Suprapubic skin (tissue), 4 donors: ENCODE measurements around the gene FBXO36. TPM values are rescaled to one million over a fixed set of nuclear protein-coding genes. Genes with fewer than 3 reads are reported as not detected.
A peak's percentile ranks its signal among the peaks of the same experiment; 100 is the strongest.
"Not testable (repeated sequence)": the region's sequence is repeated elsewhere in the genome, so short reads cannot be mapped to it uniquely, and the experiment has no call there.

Experiments used
- DNase-seq, 2 donors: peaks; one replicate each; pipeline ENCODE4 v3.0.0-alpha.2; 2019; ENCODE audit warnings: low spot score in 2 of 2
- H3K27ac ChIP-seq: fragments of 200-600 bp; sonication (generic); one replicate; pipeline ENCODE4 v1.5.1; 2019
- H3K27me3 ChIP-seq: fragments of 200-600 bp; sonication (generic); one replicate; pipeline ENCODE4 v1.5.1; 2019
- H3K36me3 ChIP-seq: fragments of 200-600 bp; sonication (generic); one replicate; pipeline ENCODE4 v1.5.1; 2019
- H3K4me1 ChIP-seq: fragments of 200-600 bp; sonication (generic); one replicate; pipeline ENCODE4 v1.5.1; 2019
- H3K4me3 ChIP-seq: fragments of 200-600 bp; sonication (generic); one replicate; pipeline ENCODE4 v1.5.1; 2019; ENCODE audit warnings: mild to moderate bottlenecking
- H3K9me3 ChIP-seq: fragments of 200-600 bp; sonication (generic); one replicate; pipeline ENCODE4 v1.5.1; 2019
- CTCF ChIP-seq, 2 donors: fragments of 200-600 bp in 1 of 2; fragments of 450-650 bp in 1 of 2; sonication (generic) in 1 of 2; IDR thresholded peaks; one replicate each; pipeline ENCODE4 v1.5.1; 2016 to 2019; ENCODE audit warnings: antibody characterized with exemption in 2 of 2, mild to moderate bottlenecking in 1 of 2, moderate library complexity in 1 of 2
- EP300 ChIP-seq: sonication (generic); formaldehyde crosslinking; IDR thresholded peaks from one replicate; pipeline ENCODE4 v1.6.1; 2017; ENCODE audit warnings: antibody characterized with exemption
- POLR2A ChIP-seq, 2 donors: fragments of 450-650 bp; IDR thresholded peaks; one replicate each; pipeline ENCODE4 v1.6.1; 2017; ENCODE audit warnings: antibody characterized with exemption in 2 of 2, mild to moderate bottlenecking in 2 of 2, moderate library complexity in 2 of 2
- POLR2AphosphoS5 ChIP-seq, 3 donors: sonication (generic); formaldehyde crosslinking; IDR thresholded peaks; one replicate each; pipeline ENCODE4 v1.6.1; 2017; ENCODE audit warnings: antibody characterized with exemption in 3 of 3
- WGBS: methylation state at CpG from one replicate; pipeline ENCODE4 v1.1.5; 2018; 5-methylcytosine and 5-hydroxymethylcytosine counted together
- total RNA-seq, 4 donors: library from RNA; depleted of rRNA; stranded (reverse); fragments of >200 nt; gene quantifications; one replicate each; pipeline ENCODE4 v1.1.0, GENCODE V29; 2016

FBXO36 gene
- total RNA-seq, 4 donors from 2014 or later, result 4.5 to 8.4 (median 5.9) TPM

DNA sequence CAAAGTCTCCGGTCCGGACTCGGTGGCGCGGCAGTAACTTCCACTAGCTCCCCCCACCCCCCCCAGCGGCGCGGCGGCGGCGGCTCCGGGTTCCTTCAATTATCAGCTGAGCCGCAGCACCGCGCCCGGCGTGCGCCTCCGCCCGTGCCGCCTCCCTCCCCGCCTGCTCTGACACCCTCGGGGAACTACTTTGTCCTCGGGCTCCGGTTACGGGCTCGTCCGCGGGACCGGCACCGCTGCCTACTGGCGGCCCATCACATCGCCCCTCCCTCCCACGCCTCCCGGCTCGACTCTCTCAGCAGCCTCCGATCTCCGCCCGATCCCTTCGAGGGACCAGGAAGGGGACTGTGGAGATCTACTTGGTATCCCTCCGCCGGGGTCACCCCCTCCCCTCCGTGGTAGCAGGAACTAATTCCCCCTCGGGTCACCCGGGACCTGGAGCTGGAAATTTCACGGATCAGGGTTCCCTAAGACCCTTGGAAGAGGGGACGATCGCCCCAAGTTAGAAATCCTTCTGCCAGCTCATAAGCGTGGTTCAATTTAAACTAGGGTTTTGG is 333 bp upstream of the FBXO36 start, which contains the start of gene TRIP12:
Gene TRIP12, minus strand, starts transcription at position 118 of the 557 bp plus-strand sequence. CDS start 41,930 bp downstream, outside the sequence.
- Histone ChIP-seq H3K27me3 (no peaks in the 10 kb centered on the region), H3K4me3 (peak within 1 kb of the TSS; percentile 98), H3K9me3 (no peaks in the 10 kb centered on the region), H3K27ac (peak within 1 kb of the TSS; percentile 96), H3K36me3 (no peaks in the 10 kb centered on the region), H3K4me1 (peaks cover 38% of the 10 kb centered on the region)
- TF ChIP-seq CTCF (IDR thresholded peaks at IDR 0.05), result no peak
- peak in 2 of 3 donors; percentile 56 to 89 for TF ChIP-seq POLR2AphosphoS5 (IDR thresholded peaks at IDR 0.05)
- TF ChIP-seq POLR2A (IDR thresholded peaks at IDR 0.05), result no peak
- no peak for TF ChIP-seq EP300
- peak; percentile 94 to 96 for DNase-seq
- WGBS, result 0% methylated on average over 11 of the region's 49 CpGs

- WGBS, result 96% methylated on average over 10 of the region's 10 CpGs
- peaks cover 28% of the 10 kb centered on the region for H3K4me1 ChIP-seq
Observed at GRCh38 chr2:229924541-229924940, 2.2 kb downstream of the FBXO36 start.

DNA sequence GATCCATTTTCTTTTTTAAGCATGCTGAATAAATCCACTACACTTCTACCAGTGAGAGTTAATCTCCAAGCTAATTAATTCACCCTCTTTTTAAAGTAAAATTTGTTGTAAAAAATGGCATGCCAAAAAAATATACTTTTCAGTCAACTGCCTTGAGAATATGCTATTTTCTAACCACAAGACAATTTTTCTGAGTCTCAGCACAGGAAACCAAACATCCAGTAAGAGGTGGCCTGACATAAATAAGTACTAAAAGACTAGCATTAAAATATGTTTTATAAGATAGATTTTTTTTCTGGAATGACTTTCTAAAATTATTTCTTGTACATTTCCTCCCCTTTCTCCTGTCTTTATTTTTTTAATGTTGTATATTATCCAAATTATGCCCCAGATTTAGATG is 2.9 kb downstream of the FBXO36 start:
- Histone ChIP-seq H3K27me3 (no peaks in the 10 kb centered on the region), H3K27ac (no peak overlapping the region), H3K9me3 (no peaks in the 10 kb centered on the region), H3K4me3 (no peak overlapping the region), H3K36me3 (no peaks in the 10 kb centered on the region), H3K4me1 (peaks cover 21% of the 10 kb centered on the region)
- TF ChIP-seq EP300 (no peak), POLR2AphosphoS5 (IDR thresholded peaks at IDR 0.05) (no peak), POLR2A (IDR thresholded peaks at IDR 0.05) (no peak), CTCF (IDR thresholded peaks at IDR 0.05) (no peak)
- no peak for DNase-seq

More at GRCh38 chr2:229924541-229924940, 2.2 kb downstream of the FBXO36 start:
- not testable (repeated sequence) for H3K9me3 ChIP-seq, H3K27ac ChIP-seq, H3K4me3 ChIP-seq, H3K36me3 ChIP-seq, H3K27me3 ChIP-seq, DNase-seq

DNA sequence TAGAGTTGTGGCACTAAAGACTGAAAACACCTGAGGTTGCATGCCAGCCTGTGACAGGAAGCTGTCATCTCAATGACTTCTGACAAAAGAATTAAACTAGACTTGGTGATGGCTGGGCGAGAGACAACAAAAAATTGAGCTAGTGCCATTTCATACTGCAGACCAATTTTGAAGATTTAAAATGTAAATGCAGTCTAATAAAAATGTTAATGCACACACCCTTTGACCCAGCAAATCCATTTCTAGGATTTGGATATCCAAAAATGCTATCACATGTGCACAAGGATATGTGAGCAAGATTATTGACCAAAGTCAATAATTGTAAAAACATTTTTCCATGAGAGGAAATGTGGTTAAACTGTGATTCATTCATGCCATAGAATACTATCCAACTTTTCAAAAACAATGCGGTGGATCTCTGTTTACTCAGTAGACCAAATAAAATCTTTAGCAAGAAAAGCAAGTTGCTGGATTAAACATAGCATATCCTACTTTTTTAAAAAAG is 5.6 kb downstream of the FBXO36 start:
- 70% methylated on average over 2 of the region's 2 CpGs for WGBS
- no peak for DNase-seq
- no peak overlapping the region for H3K4me3 ChIP-seq
- no peak overlapping the region for H3K27ac ChIP-seq
- no peaks in the 10 kb centered on the region for H3K9me3 ChIP-seq
- no peaks in the 10 kb centered on the region for H3K27me3 ChIP-seq
- H3K4me1 ChIP-seq, result peaks cover 13% of the 10 kb centered on the region
- H3K36me3 ChIP-seq, result no peaks in the 10 kb centered on the region
- TF ChIP-seq CTCF (IDR thresholded peaks at IDR 0.05) (no peak), POLR2AphosphoS5 (IDR thresholded peaks at IDR 0.05) (no peak)

DNA sequence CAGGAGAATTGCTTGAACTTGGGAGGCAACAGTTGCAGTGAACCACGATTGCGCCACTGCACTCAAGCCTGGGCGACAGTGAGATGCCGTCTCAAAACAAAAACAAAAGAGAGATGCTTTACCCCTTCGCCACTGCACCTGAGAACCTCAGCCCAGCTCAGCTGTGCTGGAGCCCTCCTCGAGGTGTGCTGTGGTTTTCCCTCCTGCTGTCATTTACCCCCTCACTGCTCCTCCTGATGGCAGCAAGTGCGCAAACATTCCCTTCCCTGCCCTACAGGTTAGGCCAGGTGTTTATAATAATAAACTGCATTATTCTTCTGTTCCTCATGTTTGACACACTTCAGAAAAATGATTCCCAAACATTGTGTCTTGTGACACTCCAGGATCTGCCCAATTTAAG is 8.4 kb downstream of the FBXO36 start:
- WGBS, result 85% methylated on average over 7 of the region's 7 CpGs
- no peak for DNase-seq
- Histone ChIP-seq H3K36me3 (no peaks in the 10 kb centered on the region), H3K4me3 (no peak overlapping the region), H3K4me1 (no peaks in the 10 kb centered on the region), H3K27ac (no peak overlapping the region), H3K9me3 (no peaks in the 10 kb centered on the region), H3K27me3 (no peaks in the 10 kb centered on the region)
- TF ChIP-seq CTCF (IDR thresholded peaks at IDR 0.05) (no peak), EP300 (no peak), POLR2AphosphoS5 (IDR thresholded peaks at IDR 0.05) (no peak), POLR2A (IDR thresholded peaks at IDR 0.05) (no peak)

DNA sequence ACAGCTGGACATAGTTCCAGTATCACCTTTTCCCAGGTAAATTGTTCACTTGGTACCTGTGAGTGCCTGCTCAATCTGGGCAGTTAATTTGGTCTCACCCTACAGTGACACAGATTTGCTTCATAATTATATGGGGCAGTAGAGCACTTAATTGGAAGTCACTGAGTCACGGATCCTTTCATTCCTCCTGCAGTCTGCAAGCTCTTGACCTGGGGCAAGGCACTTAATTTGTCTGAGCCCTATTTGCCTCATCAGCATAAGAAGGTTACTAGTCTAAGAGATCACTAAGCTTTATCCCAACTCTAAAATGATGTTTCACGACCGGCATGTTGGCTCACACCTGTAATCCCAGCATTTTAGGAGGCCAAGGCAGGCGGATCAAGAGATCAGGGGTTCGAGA is 8.9 kb downstream of the FBXO36 start:
- Histone ChIP-seq H3K36me3 (no peaks in the 10 kb centered on the region), H3K27ac (no peak overlapping the region), H3K27me3 (no peaks in the 10 kb centered on the region), H3K9me3 (no peaks in the 10 kb centered on the region), H3K4me3 (no peak overlapping the region), H3K4me1 (no peaks in the 10 kb centered on the region)
- 88% methylated on average over 5 of the region's 5 CpGs for WGBS
- no peak for TF ChIP-seq POLR2AphosphoS5 (IDR thresholded peaks at IDR 0.05)
- TF ChIP-seq CTCF (IDR thresholded peaks at IDR 0.05), result no peak
- no peak for TF ChIP-seq EP300
- TF ChIP-seq POLR2A (IDR thresholded peaks at IDR 0.05), result no peak
- no peak for DNase-seq
